H9 (cell line): ENCODE data around the gene FASTK. TPM values are rescaled to one million over a fixed set of nuclear protein-coding genes. Genes with fewer than 3 reads are reported as not detected.

ENCODE experiments used
- DNase-seq: peaks from one replicate; pipeline ENCODE4 v3.0.0-alpha.2; 2017
- H2AFZ ChIP-seq: one replicate; pipeline ENCODE4 v1.6.1; 2013; ENCODE audit warnings: mild to moderate bottlenecking, low read length, control low read depth, moderate library complexity
- H2AK5ac ChIP-seq: 2 replicates; pipeline ENCODE4 v1.6.1; 2013; ENCODE audit warnings: low read length, control low read depth, mixed read lengths; ENCODE audit not compliant: insufficient read length
- H2BK120ac ChIP-seq: one replicate; pipeline ENCODE4 v1.6.1; 2013; ENCODE audit warnings: low read depth, mild to moderate bottlenecking, low read length, control low read depth, inconsistent platforms; ENCODE audit not compliant: poor library complexity, severe bottlenecking
- H2BK12ac ChIP-seq: 2 replicates; pipeline ENCODE4 v1.6.1; 2013; ENCODE audit warnings: low read length, control low read depth, mixed read lengths, low read depth; ENCODE audit not compliant: insufficient read length
- H2BK15ac ChIP-seq: 2 replicates; pipeline ENCODE4 v1.6.1; 2013; ENCODE audit warnings: low read depth, low read length, control low read depth
- H2BK20ac ChIP-seq: one replicate; pipeline ENCODE4 v1.6.1; 2013; ENCODE audit warnings: low read depth, mild to moderate bottlenecking, low read length, control low read depth, inconsistent platforms; ENCODE audit not compliant: poor library complexity, severe bottlenecking
- H2BK5ac ChIP-seq: 2 replicates; pipeline ENCODE4 v1.6.1; 2013; ENCODE audit warnings: low read length, control low read depth, mixed read lengths; ENCODE audit not compliant: insufficient read length
- H3K14ac ChIP-seq: 2 replicates; pipeline ENCODE4 v1.6.1; 2013; ENCODE audit warnings: low read length, control low read depth; ENCODE audit not compliant: insufficient read depth
- H3K18ac ChIP-seq: 2 replicates; pipeline ENCODE4 v1.6.1; 2013; ENCODE audit warnings: low read depth, mild to moderate bottlenecking, mixed read lengths, low read length, control low read depth; ENCODE audit not compliant: insufficient read length
- H3K23ac ChIP-seq: 2 replicates; pipeline ENCODE4 v1.6.1; 2013; ENCODE audit warnings: low read length, control low read depth, mixed read lengths, low read depth; ENCODE audit not compliant: insufficient read length
- H3K23me2 ChIP-seq: 2 replicates; pipeline ENCODE4 v1.6.1; 2013; ENCODE audit warnings: low read depth, mild to moderate bottlenecking, mixed read lengths, low read length, control low read depth; ENCODE audit not compliant: insufficient read length, poor library complexity, severe bottlenecking
- H3K27ac ChIP-seq: 2 replicates; pipeline ENCODE4 v1.5.1; 2013; ENCODE audit warnings: low read length, control low read depth, mixed read lengths, low read depth; ENCODE audit not compliant: insufficient read length
- H3K27me3 ChIP-seq: 2 replicates; pipeline ENCODE4 v1.6.1; 2013; ENCODE audit warnings: low read length, control low read depth, inconsistent platforms; ENCODE audit not compliant: insufficient read depth
- H3K4ac ChIP-seq: 2 replicates; pipeline ENCODE4 v1.6.1; 2013; ENCODE audit warnings: low read depth, mild to moderate bottlenecking, control low read depth, inconsistent platforms, low read length, moderate library complexity
- H3K4me1 ChIP-seq: 2 replicates; pipeline ENCODE4 v1.6.1; 2013; ENCODE audit warnings: low read length, control low read depth, inconsistent platforms; ENCODE audit not compliant: insufficient read depth
- H3K4me2 ChIP-seq: 2 replicates; pipeline ENCODE4 v1.6.1; 2013; ENCODE audit warnings: low read length, control low read depth, mixed read lengths; ENCODE audit not compliant: insufficient read length, insufficient read depth
- H3K56ac ChIP-seq: 2 replicates; pipeline ENCODE4 v1.6.1; 2013; ENCODE audit warnings: low read depth, mild to moderate bottlenecking, mixed read lengths, low read length, control low read depth; ENCODE audit not compliant: insufficient read length
- H3K79me1 ChIP-seq: 2 replicates; pipeline ENCODE4 v1.6.1; 2013; ENCODE audit warnings: low read depth, mild to moderate bottlenecking, moderate library complexity, low read length, control low read depth, inconsistent platforms; ENCODE audit not compliant: insufficient read depth, poor library complexity, severe bottlenecking
- H3K79me2 ChIP-seq: 2 replicates; pipeline ENCODE4 v1.6.1; 2013; ENCODE audit warnings: low read length, control low read depth, inconsistent platforms; ENCODE audit not compliant: insufficient read depth
- H3K9ac ChIP-seq: 2 replicates; pipeline ENCODE4 v1.6.1; 2013; ENCODE audit warnings: low read length, control low read depth, mixed read lengths; ENCODE audit not compliant: insufficient read length; ENCODE audit errors: extremely low read depth
- H3K9me3 ChIP-seq: one replicate; pipeline ENCODE4 v1.6.1; 2013; ENCODE audit warnings: low read depth, low read length, inconsistent platforms; ENCODE audit not compliant: control insufficient read depth
- H3T11ph ChIP-seq: one replicate; pipeline ENCODE4 v1.6.1; 2013; ENCODE audit warnings: mild to moderate bottlenecking, low read length, control low read depth, inconsistent platforms
- H4K20me1 ChIP-seq: one replicate; pipeline ENCODE4 v1.6.1; 2013; ENCODE audit not compliant: control insufficient read depth, insufficient read length, insufficient read depth
- H4K5ac ChIP-seq: 2 replicates; pipeline ENCODE4 v1.6.1; 2013; ENCODE audit warnings: low read depth, mild to moderate bottlenecking, mixed read lengths, low read length, control low read depth; ENCODE audit not compliant: insufficient read length
- H4K8ac ChIP-seq: replicated peaks from 2 replicates; pipeline ENCODE4 v1.6.1; 2013; ENCODE audit warnings: low read length, control low read depth, mixed read lengths, low read depth; ENCODE audit not compliant: insufficient read length
- H4K91ac ChIP-seq: 2 replicates; pipeline ENCODE4 v1.6.1; 2013; ENCODE audit warnings: low read depth, mild to moderate bottlenecking, moderate library complexity, mixed read lengths, low read length, control low read depth; ENCODE audit not compliant: insufficient read length
- H3K27ac Mint-ChIP-seq, 3 experiments: 2 replicates in 2 of 3; 3 replicates in 1 of 3; pipeline ENCODE4 v1.8.0; 2020 to 2021; ENCODE audit warnings: mixed read lengths in 3 of 3, mild to moderate bottlenecking in 1 of 3, moderate library complexity in 1 of 3
- H3K27me3 Mint-ChIP-seq: 2 replicates; pipeline ENCODE4 v1.8.0; 2021; ENCODE audit warnings: low read depth, mild to moderate bottlenecking, moderate library complexity, mixed read lengths
- H3K36me3 Mint-ChIP-seq, 3 experiments: 2 replicates in 2 of 3; 3 replicates in 1 of 3; pipeline ENCODE4 v1.8.0; 2020 to 2021; ENCODE audit warnings: low read depth in 3 of 3, mixed read lengths in 3 of 3; ENCODE audit not compliant: insufficient read depth in 1 of 3
- H3K4me1 Mint-ChIP-seq, 2 experiments: 2 replicates each; pipeline ENCODE4 v1.8.0; 2020; ENCODE audit warnings: mixed read lengths in 2 of 2
- H3K4me3 Mint-ChIP-seq, 2 experiments: 2 replicates in 1 of 2; 3 replicates in 1 of 2; pipeline ENCODE4 v1.8.0; 2020 to 2021; ENCODE audit warnings: mild to moderate bottlenecking in 2 of 2, mixed read lengths in 2 of 2, moderate library complexity in 1 of 2
- H3K9me3 Mint-ChIP-seq, 2 experiments: 2 replicates in 1 of 2; 3 replicates in 1 of 2; pipeline ENCODE4 v1.8.0; 2020; ENCODE audit warnings: mild to moderate bottlenecking in 2 of 2, mixed read lengths in 2 of 2, moderate library complexity in 1 of 2
- WGBS: extraction: QIAGEN DNeasy Blood & Tissue Kit; methylation state at CpG from one replicate; pipeline ENCODE4 v1.1.7; 2013; ENCODE audit warnings: missing lambda C conversion rate, low lambda C conversion rate, mixed read lengths; ENCODE audit not compliant: insufficient read length; ENCODE audit errors: extremely low coverage; 5-methylcytosine and 5-hydroxymethylcytosine counted together
- total RNA-seq: library from RNA; stranded (reverse); gene quantifications from 2 replicates; pipeline ENCODE4 v1.2.1, GENCODE V29; 2021
- TF ChIP-seq, protein P1 (sequence below): fragments of 200-600 bp; sonication (generic); conservative IDR thresholded peaks from 3 replicates; pipeline ENCODE4 v1.8.0; 2021; ENCODE audit warnings: antibody characterized with exemption, mild to moderate bottlenecking

FASTK gene
- total RNA-seq, 1 experiment from 2014 or later: 57.8 TPM

DNA sequence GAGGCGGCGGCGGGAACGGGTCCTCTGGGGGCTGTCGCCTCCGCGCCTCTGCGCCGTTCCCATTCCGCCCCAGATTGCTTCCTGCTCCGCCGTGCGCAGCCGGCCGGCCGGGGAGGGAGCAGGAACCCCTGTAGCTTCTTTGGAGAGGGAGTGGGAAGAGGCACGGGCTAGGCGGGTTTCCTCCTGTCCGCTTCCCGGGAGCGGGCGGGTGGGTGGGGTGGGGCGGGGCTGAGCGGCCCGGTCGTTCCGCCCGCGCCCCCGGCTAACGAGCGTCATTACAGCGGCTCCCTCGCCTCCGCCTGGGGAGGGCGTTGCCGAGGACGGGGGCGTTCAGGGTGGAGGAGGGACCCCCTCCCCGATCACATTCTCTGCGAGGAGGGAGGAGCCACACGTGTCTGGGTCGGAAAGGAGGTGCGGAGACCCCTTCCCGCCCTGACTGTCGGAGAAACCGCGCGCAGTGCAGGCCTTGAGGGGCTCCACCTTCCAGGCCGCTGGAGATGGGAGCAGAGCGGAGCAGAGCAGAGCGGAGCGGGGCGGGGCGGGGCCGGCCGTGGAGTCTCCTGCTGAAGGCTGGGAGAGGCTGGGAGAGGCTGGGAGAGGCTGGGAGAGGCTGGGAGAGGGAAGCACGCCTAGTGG is 45.4 kb upstream of the FASTK start:
- Histone ChIP-seq H2BK120ac (no peak overlapping the region), H3K23ac (no peak overlapping the region), H3K4me1 (peaks cover 3% of the 10 kb centered on the region; the same call in 1 of the 2 replicates), H2AK5ac (no peak overlapping the region), H2BK20ac (no peak overlapping the region), H3K9ac (no peak overlapping the region), H3T11ph (no peak overlapping the region), H3K14ac (no peak overlapping the region; the same call in 1 of the 2 replicates), H3K79me1 (no peaks in the 10 kb centered on the region), H3K27me3 (no peaks in the 10 kb centered on the region), H2BK15ac (no peak overlapping the region), H2AFZ (no peak overlapping the region), H4K8ac (no peak overlapping the region), H3K4ac (no peak overlapping the region), H3K56ac (no peak overlapping the region), H4K20me1 (no peaks in the 10 kb centered on the region), H4K91ac (no peak overlapping the region), H2BK12ac (no peak overlapping the region), H4K5ac (no peak overlapping the region), H3K23me2 (peaks cover 10% of the 10 kb centered on the region), H3K18ac (no peak overlapping the region), H2BK5ac (no peak overlapping the region), H3K27ac (no peak overlapping the region), H3K9me3 (no peaks in the 10 kb centered on the region), H3K4me2 (peak overlapping the region; percentile 51), H3K79me2 (no peaks in the 10 kb centered on the region)
- TF ChIP-seq, protein P1, sequence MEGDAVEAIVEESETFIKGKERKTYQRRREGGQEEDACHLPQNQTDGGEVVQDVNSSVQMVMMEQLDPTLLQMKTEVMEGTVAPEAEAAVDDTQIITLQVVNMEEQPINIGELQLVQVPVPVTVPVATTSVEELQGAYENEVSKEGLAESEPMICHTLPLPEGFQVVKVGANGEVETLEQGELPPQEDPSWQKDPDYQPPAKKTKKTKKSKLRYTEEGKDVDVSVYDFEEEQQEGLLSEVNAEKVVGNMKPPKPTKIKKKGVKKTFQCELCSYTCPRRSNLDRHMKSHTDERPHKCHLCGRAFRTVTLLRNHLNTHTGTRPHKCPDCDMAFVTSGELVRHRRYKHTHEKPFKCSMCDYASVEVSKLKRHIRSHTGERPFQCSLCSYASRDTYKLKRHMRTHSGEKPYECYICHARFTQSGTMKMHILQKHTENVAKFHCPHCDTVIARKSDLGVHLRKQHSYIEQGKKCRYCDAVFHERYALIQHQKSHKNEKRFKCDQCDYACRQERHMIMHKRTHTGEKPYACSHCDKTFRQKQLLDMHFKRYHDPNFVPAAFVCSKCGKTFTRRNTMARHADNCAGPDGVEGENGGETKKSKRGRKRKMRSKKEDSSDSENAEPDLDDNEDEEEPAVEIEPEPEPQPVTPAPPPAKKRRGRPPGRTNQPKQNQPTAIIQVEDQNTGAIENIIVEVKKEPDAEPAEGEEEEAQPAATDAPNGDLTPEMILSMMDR: no peak
- DNase-seq: no peak
- Mint-ChIP-seq H3K27ac (no peak overlapping the region), H3K9me3 (no peaks in the 10 kb centered on the region), H3K4me1 (peaks cover 19 to 26% of the 10 kb centered on the region in 2 experiments), H3K36me3 (peaks cover 29 to 54% (median 41%) of the 10 kb centered on the region in 3 experiments), H3K4me3 (peak overlapping the region; percentile 70 to 85), H3K27me3 (peaks cover 16% of the 10 kb centered on the region)
- WGBS: no CpG with 5 or more reads among the region's 58 CpGs
